PC-3 (cell line): ENCODE data around the gene SLC15A1.

Source experiments
- CTCF ChIP-seq: fragments of 300-600 bp; sonication (generic); conservative IDR thresholded peaks from 2 replicates; pipeline ENCODE4 v1.5.1; 2017; ENCODE audit warnings: antibody characterized with exemption, low read depth, mild to moderate bottlenecking, low read length
- EZH2 ChIP-seq: fragments of 300-600 bp; sonication (generic); IDR thresholded peaks from one replicate; pipeline ENCODE4 v1.6.1; 2017; ENCODE audit warnings: antibody characterized with exemption, mild to moderate bottlenecking, low read length; ENCODE audit not compliant: unreplicated experiment
- EZH2phosphoT487 ChIP-seq: fragments of 300-600 bp; sonication (generic); IDR thresholded peaks from 2 replicates; pipeline ENCODE4 v1.6.1; 2018; ENCODE audit warnings: mild to moderate bottlenecking, antibody characterized with exemption, low read length, borderline replicate concordance

GRCh38 chr13:98665638-98665995 lies 86.9 kb downstream of the SLC15A1 start:
- TF ChIP-seq CTCF: no peak
- no peak for TF ChIP-seq EZH2phosphoT487
- TF ChIP-seq EZH2: no peak
